Right kidney (tissue), 1 donor: Measurements from ENCODE around the gene MMEL1.
A peak's percentile ranks its signal among the peaks of the same experiment; 100 is the strongest.

Experiments used
- DNase-seq: peaks from one replicate; pipeline ENCODE4 v3.0.0-alpha.2; 2016

Gene MMEL1

GRCh38 chr1:2544093-2544874, 88.5 kb downstream of the MMEL1 start:
- DNase-seq: no peak

- peak; percentile 67 for DNase-seq
Measured at GRCh38 chr1:2543543-2544092, 89.2 kb downstream of the MMEL1 start.

GRCh38 chr1:2542246-2542915, 90.4 kb downstream of the MMEL1 start:
- DNase-seq: no peak

GRCh38 chr1:2541619-2542245, 91.1 kb downstream of the MMEL1 start:
- no peak for DNase-seq

DNA sequence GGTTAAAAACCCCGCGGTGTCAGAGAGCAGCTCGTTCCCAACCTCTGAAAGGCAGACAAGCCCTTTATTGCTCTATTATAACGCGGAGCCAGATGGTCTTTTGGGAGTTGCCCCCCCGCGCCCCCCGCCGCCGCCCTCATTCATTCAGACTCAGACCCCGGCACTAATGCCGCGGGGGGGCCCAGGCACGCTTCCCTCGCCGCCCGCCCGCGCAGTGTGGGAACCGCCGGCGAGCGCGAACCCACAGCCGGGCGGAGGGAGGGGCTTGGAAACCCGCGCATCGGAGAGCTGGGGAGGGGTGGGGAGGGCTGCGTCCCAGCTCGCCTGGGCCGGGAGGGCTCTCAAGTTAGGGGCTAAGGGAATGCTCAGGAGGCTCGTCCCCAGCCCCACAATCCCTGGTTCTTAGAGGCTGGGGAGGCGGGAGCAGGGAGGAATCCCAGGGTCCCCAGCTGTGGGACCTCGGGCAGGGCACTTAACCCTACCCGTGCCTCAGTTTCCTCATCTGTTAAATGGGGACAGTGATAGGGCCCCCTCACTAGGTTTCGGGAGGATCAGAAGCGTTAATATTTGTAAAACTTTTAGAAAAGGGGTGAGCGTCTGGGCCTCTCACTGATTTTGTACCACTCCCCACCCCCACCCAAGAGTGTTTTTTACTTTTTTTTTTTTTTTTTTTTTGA, 91.9 kb downstream of the MMEL1 start:
- no peak for DNase-seq
